ENCODE results near the gene MPRIP.
A peak's percentile ranks its signal among the peaks of the same experiment; 100 is the strongest.

MPRIP gene

DNA sequence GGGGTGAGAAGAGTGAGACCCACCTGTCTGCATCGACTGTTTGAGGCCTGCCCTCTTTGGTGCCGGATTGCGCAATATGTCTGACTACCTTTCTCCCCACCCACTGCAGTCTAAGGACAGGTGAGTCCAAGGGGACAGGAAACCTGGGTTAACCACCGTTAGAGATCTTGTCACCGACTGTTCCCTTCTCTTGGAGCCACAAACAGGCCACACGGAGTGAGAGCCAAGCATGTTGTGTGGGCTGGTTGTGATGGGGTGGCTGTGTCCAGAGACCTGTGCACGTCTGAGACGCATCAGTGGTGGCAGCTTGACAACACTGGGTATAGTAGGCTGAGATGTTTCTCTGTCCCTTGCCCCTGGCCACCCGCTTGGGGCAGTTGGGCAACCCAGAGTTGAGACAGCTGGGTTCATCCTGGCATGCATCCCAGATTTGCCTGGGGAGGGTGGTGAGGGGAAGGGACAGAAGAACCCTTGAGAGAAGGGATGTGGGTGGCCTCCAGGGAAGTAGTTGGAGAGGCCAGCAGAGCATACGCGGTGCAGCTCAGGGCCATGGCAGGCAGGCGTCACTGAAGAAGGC lies 21.4 kb downstream of the MPRIP start:
- FAIRE-seq: no peak

DNA sequence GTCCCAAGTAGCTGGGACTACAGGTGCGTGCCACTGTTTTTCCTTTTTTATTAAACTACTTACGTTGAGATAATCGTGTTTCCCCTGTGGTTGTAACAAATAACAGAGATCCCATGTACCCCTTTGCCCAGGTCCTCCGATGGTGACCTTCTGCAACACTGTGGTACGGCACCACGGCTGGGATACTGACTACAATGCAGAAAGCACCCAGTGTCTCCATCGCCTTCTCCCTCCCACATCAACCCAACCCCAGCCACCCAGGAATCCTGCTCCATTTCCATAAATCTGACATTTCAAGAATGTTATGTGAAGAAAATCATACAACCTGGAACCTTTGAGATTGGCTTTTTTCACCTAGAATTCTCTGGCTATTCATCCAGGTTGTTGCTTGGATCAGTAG lies 22.1 kb downstream of the MPRIP start:
- FAIRE-seq (no peak), DNase-seq (ENCODE audit: extremely low spot score, insufficient read length, low read depth) (no peak)

More for the DNA sequence above, 21.4 kb downstream of the MPRIP start:
- DNase-seq (ENCODE audit: extremely low spot score, insufficient read length, low read depth): no peak

DNA sequence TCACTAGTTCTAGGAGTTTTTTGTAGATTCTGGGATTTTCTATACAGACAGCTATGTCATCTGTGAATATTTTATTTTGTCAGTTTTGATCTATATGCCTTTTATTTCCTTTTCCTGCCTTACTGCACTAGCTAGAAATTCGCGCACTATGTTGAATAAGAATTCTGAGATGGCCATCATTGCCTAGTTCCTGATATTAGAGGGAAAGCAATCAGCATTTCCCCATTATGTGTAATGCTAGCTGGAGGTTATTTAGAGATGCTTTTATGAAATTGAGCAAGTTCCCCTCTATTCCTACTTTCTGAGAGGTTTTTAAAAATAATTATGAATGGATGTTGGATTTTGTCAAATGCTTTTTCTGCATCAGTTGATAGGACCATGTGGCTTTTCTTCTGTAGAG lies 23.8 kb downstream of the MPRIP start:
- no peak for DNase-seq (ENCODE audit: extremely low spot score, insufficient read length, low read depth)
- peak; percentile 24 for FAIRE-seq

DNA sequence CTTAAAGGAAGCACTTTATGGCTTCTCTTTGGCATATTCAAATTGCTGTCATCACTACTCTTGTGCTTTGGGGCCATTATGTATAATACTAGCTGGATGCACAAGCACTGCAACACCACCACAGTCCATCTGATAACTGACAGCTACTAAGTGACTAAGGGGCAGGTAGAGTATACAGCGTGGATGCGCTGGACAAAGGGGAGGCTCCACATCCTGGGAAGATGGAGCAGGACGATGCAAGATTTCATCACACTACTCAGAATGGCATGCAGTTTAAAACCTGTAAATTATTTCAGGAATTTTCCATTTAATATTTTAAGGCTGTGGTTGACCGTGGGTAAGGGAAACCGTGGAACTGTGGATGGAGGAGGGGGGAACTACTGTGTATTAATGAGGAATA lies 25.0 kb downstream of the MPRIP start:
- FAIRE-seq: no peak
- no peak for DNase-seq (ENCODE audit: extremely low spot score, insufficient read length, low read depth)

DNA sequence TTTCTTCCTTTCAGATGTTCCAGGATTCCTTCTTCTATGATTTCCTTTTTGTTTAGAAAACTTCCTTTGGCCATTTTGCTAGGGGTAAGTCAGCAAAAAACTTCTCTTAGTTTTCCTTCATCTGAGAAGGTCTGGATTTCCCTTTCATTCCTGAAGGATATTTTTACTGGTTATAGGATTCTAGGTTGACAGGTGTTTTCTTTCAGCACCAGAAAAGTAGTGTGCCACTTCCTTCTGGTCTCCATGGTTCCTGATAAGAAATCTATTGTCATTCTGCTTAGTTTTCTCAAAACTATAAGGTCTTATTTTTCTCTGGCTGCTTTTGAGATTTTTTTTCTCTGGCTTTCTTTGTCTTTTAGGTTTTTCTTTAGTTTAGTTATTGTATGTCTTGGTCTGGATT lies 27.6 kb downstream of the MPRIP start:
- FAIRE-seq: no peak
- no peak for DNase-seq (ENCODE audit: extremely low spot score, insufficient read length, low read depth)

DNA sequence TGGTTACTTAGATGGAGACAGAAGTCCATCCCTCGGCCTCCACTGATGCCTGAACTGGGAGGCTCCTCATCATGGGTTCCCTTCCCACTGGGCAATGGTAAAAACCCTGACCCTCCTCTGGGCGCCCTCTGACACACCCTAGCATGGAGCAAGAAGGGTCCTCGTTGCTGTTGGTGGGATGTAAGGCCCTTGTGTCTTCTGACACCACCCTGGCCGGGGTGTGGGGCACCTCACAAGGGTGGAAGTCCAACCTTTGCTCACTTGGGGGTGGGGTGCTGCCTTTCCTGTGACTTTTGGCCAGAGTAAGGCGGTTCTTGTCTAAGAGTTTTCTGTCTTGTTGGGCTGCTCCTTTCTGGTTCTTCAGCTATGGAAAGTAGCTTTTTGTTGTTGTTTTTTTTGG lies 28.7 kb downstream of the MPRIP start:
- DNase-seq (ENCODE audit: extremely low spot score, insufficient read length, low read depth) (no peak), FAIRE-seq (no peak)

DNA sequence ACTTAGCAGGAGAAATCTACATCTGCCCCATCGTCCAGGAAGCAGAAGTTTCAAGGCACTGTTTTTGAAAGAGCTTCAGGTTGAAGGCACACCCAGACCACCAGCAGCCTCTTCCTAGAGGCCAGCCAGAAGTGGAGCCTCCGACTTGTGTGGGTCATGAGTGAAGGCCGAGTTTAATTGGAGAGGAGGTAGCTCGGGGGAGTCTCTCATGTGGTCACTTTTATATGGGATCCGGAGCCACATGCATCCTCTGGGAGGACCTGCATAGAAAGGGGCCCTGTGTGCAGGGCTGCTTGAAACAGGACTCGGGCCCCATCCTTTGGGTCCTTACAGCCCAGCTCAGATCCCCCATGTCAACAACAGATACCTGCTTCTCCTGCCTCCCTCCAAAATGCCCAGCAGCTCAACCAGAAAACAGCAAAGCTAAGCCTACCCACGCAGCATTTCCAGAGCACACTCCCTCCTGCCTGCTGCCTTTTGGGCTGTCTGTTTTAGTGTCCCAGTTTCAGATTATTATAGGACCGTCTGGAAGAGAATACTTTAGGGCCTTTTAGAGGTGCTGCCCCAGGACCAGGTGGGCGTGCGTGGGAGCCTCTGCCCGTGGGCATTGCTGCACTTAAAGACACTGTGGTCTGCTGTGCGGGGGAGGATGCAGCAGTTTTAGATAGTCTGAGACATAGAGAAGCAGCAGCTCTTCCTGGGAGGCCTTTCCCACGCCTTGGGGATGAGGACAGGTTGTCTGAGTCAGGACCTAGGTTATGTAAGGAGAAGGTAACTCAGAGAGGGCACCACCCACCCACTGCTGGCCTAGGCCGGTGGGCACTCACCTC lies 29.5 kb downstream of the MPRIP start:
- FAIRE-seq: no peak

DNA sequence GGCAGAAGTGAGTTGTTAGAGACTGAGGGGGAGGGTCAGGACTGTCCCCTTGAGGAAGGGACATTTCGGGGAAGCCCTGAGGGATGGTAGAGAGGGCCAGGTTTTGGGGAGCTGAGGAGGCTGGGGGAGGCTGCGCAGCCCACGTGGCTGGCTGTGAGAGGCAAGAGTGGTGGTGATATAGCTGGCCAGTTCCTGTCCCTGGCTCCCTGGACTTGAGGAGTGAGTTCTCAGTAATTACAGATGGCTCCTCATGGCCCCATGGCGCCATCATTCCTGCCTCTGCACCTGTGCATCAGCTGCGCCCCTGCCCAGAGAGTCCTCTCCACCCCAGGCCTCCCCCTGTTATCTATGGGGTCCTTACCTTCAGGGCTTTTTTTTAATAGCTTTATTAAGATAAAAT lies 30.3 kb downstream of the MPRIP start:
- DNase-seq (ENCODE audit: extremely low spot score, insufficient read length, low read depth) (no peak), FAIRE-seq (no peak)

More for the DNA sequence above, 29.5 kb downstream of the MPRIP start:
- DNase-seq (ENCODE audit: extremely low spot score, insufficient read length, low read depth): no peak

DNA sequence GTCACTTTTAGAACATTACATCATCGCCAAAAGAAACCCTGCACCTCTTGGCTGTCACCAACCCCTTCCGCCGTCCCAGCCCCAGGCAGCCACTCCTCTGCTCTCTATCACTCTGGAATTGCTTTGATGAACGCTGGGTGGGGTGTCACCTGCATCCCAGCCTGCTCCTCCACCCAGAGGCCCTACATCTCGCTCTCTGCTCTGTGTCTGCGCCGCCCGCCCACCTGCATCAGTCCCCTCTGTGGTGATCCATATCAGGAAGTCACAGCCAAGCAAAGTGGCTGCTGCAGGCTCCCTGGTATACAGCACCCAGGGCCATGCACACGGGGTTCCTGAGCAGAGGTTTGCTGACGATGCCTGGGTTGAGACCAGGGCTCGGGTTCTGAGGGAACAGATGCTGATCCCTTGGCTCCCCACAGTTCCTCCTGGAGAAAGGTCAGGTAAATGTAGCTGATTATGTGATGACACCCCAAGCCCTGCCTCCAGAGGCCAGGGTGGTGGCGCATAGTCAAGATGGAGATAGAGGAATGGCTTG lies 30.8 kb downstream of the MPRIP start:
- FAIRE-seq (no peak), DNase-seq (ENCODE audit: extremely low spot score, insufficient read length, low read depth) (no peak)

DNA sequence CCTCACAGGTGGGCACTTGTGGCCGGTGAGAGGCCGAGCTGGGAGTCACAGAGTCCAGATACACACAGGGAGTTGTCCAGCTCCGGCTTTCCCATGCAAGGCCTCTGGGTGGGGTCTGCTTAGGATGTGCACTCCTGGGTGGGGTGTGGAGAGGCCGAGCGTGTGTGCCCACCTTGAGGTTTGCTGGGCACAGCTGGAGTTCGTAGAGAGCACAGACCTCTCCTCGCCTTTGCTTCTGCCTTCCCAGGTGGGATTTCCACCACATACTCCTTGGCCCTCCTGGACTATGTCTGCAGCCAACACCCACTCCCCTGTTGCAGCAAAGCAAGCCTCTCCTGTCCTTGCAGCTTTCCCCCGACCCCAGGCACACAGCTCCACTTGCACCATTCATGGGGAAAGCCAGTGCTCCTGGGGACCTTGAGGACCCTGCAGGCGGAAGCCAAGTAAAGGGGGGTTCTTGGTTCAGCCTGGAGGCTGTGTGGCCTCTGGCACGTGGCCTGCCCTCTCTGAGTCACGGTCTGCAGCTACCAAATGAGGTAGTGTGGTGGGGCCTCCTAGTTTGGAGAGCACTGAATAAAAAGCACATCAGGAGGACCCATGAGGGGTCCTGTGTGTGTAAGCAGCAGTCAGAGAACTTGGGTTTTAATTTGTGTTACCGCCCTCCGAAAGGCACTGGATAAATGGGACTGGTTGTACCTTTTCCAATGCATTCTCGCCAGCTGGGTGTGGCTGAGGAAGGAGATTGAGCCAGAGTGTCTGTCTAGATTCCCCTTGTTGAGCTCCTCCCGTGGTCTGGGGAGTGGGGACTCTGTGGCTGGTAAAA lies 31.5 kb downstream of the MPRIP start:
- DNase-seq (ENCODE audit: extremely low spot score, insufficient read length, low read depth) (no peak), FAIRE-seq (no peak)

DNA sequence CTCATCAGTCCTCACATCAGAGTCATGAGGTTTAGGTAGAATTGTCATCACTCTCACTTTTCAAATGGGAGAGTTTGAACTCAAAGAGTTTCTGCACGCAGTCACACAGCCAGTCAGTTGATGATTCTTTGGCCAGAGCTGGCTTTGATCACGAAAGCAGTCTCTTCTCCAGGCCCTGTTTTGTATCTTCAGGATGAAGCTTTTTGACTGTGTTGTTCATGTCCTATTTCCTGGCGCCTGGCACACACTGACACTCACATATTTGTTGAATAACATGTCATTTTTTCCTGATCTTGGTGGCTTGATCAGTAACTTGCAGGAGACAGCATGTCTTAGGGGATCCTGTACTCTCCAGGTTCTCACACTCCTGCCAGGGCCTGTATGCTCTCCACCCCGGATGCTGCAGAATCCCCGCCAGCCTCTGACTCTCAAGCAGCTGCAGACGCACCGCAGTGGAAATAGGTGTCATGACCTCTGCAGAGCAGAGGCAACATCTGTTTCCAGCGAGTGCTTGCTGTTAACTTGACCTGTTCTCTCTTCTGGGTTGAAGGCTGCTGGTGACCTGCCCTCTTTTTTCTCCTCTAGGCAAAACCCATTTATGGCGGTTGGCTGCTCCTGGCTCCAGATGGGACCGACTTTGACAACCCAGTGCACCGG lies 33.0 kb downstream of the MPRIP start:
- FAIRE-seq (no peak), DNase-seq (ENCODE audit: extremely low spot score, insufficient read length, low read depth) (no peak)

DNA sequence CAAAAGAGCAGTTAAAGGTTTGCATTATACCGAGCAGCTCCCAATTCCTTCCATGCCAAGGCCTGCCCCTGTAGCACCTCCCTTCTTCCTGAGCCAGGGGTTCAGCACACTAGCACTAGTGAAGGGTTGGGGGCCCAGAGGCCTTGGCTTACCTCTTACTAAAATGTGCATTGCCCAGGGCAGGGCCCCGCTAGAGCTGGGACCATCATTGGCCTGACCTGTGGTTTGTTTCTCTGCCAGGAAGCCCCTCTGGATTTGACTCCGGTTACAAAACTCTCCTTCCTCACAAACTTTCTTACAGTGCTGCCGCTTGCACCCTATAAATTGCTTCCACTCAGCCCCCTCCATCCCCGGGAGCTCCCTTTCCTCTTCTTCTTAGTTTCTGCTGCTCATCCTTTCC lies 33.8 kb downstream of the MPRIP start:
- no peak for FAIRE-seq
- no peak for DNase-seq (ENCODE audit: extremely low spot score, insufficient read length, low read depth)

DNA sequence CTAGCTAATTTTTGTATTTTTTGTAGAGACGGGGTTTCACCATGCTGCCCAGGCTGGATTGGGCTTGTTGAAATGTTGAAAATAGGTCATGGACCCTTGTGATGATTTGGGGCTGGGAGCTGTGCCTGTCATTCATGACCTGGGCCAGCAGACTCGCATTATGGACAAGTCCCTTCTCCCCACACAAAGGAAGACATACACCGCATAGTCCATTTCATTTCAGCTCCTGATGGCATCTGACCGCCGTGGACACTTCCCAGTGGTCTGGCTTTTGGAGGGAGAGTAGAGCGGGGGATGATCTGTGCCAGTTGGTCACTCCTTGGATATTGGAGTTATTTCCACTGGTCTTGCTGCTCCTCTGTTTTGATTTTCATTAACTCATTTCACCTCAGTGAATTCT lies 34.8 kb downstream of the MPRIP start:
- FAIRE-seq: no peak
- no peak for DNase-seq (ENCODE audit: extremely low spot score, insufficient read length, low read depth)

DNA sequence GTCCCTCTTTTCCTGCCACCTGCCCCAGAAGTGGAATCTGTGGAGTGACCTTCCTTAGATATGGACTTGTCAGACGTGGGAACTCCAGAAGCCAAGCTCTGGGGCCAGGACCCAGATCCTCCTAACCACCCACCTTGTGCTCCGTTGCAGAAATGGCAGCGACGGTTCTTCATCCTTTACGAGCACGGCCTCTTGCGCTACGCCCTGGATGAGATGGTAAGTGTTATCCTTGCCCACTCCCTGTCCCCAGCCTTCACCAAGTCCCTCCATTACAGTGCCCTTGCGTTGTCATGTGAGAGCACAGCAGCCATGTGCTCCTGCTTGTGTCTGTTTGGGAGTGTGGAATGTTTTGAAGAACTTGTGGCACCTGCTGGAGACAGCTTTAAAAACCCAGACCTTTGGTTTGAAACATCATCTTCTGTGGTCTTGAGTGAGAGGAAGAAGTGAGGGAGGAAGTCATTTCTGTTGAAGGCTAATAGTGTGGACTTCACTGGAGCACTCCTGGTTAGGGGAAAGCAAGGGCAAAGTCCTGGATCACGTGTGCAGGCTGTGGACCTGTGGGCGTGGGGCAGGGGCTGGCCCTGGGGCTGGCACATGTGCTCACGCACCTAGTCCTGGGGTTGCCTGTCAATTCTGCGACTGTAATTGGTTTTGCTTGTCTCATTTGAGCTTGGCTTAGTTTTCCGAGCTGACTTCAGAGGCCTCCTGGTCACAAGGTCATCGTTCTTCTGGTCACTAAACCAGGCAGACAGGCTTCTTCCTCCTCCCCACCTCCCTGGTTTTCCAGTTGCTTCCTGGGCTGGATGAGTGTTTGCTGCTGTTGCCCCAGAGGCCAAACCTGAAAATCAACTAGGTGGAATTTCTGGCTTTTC lies 35.8 kb downstream of the MPRIP start:
- FAIRE-seq (no peak), DNase-seq (ENCODE audit: extremely low spot score, insufficient read length, low read depth) (no peak)

DNA sequence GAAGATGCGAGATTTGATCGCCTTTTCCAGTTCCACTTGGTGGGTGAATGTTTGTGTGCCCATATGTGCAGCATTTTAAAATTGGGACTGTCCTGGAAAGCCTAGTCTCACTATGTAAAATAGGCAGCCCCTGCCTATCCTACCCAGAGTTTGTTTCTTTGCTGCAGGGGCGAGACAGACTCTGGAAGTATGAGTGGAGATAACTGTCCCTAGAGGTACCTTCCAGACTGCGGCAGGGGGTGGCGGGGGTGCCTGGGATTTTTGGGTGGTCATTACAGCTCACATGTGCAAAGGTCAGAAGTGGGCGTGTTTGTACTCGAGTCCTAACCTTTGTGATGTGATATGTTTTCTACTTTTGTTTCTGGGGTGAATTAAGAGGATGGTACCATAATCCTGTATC lies 36.6 kb downstream of the MPRIP start:
- FAIRE-seq: no peak

DNA sequence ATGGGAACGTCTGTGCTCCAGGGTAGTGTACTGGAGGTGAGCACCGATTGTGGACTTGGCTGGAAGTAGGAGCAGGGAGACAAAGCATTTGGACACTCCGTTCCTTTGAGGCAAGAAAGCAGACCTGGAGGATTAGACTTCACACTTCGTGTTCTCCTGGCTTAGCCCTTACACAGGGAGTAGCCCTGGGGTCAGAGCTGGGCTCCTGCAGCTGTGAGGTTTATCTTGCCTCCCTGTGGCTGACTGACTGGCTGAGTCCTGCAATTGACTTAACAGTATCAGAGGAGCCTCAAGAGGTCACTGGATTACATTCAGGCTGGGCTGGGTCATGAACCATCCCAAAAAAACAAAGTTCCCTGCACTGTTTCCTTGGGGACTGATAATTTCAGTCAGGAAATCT lies 37.1 kb downstream of the MPRIP start:
- DNase-seq (ENCODE audit: extremely low spot score, insufficient read length, low read depth) (no peak), FAIRE-seq (no peak)

More for the DNA sequence above, 36.6 kb downstream of the MPRIP start:
- no peak for DNase-seq (ENCODE audit: extremely low spot score, insufficient read length, low read depth)

DNA sequence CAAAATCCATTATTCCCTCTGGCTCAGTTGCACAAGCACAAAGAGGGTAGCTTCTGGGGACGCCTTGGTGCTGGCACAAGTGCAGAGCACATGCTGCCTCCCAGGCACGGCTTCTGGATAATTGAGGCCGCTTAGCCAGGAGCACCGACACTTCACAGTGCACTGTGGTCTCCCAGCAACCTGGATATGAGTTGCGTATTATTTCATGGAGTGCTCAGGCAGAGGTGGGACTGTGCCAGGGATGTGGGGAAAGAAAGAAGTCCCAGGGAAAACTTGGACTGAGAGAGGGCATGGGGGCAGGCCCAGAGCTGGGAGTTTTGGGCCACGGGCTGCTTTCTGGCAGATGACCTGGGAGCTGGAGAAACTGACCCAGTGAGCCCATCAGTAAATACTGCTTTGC lies 37.5 kb downstream of the MPRIP start:
- no peak for FAIRE-seq

DNA sequence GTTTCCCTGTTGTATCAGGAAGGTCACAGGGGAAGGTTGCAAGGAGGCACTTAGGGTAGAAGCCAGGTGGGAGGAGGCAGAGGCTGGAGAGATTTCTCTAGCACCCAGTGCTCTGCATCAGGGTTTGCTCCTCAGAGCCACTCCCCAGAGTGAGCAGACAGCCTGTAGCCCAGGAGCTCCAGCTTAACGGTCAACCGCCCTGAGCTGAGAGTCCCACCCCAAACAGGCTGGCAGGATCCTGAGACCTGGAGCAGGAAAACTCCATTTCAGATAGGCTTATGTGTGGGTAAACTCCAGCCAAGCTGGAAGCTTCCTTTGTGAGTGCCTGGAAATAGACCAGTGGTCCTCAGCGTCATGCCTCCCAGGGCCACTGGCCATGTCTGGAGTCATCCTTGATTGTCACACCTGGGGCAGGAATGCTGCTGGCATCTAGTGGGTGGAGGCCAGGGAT lies 37.9 kb downstream of the MPRIP start:
- DNase-seq (ENCODE audit: extremely low spot score, insufficient read length, low read depth) (no peak), FAIRE-seq (no peak)

More for the DNA sequence above, 37.5 kb downstream of the MPRIP start:
- no peak for DNase-seq (ENCODE audit: extremely low spot score, insufficient read length, low read depth)

DNA sequence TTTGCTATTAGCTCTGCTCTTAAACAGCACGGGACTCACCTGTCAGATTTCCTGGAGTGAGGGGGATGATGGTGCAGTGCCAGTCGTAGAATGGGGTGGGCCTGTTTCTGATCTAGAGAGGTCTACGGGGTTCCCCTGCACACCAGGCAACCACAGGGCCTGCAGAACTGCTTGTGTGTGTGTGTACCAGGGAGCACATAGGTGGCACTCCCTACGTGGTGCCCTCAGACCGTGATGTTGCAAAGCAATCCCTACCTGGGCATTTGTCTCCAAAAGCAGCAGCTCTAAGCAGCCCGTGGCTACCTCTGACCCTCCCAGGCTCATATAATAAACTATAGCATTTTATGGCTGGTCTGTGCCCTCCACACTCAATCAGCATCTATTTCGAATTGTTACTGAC lies 38.5 kb downstream of the MPRIP start:
- no peak for DNase-seq (ENCODE audit: extremely low spot score, insufficient read length, low read depth)
- no peak for FAIRE-seq
